ENCODE results near the gene U2AF1L4.

GRCh38 chr19:35741203-35741515 lies 4.1 kb downstream of the U2AF1L4 start:
- TF ChIP-seq CTCF (conservative IDR thresholded peaks at IDR 0.05; ENCODE audit: low read length) (no peak), EZH2phosphoT487 (IDR thresholded peaks at IDR 0.05; ENCODE audit: borderline replicate concordance, low read depth, low read length) (no peak)

Measured in OCI-LY7 (cell line).